SIG-M5 treated with dmso at 0.1 percent for 504 hours (cell line): ENCODE measurements around the gene SLC2A5.

Source experiments
- DNase-seq: peaks from one replicate; lab custom pipeline; 2025; ENCODE audit not compliant: unreplicated experiment; lab: John Stamatoyannopoulos, UW

SLC2A5 gene

GRCh38 chr1:9065213-9065751 lies 4.2 kb downstream of the SLC2A5 start:
- DNase-seq = no peak

GRCh38 chr1:9062846-9063245 lies 6.6 kb downstream of the SLC2A5 start:
- no peak for DNase-seq

- DNase-seq = no peak
Measured at GRCh38 chr1:9062021-9062471, 7.4 kb downstream of the SLC2A5 start.

GRCh38 chr1:9061252-9061960 lies 8.0 kb downstream of the SLC2A5 start:
- DNase-seq = no peak

- no peak for DNase-seq
Measured at GRCh38 chr1:9059891-9060744, 9.3 kb downstream of the SLC2A5 start.

GRCh38 chr1:9058465-9058864 lies 11.0 kb downstream of the SLC2A5 start:
- no peak for DNase-seq

GRCh38 chr1:9057851-9058250 lies 11.6 kb downstream of the SLC2A5 start:
- DNase-seq = no peak

- no peak for DNase-seq
Measured at GRCh38 chr1:9052272-9053049, 17.0 kb downstream of the SLC2A5 start.

- DNase-seq = no peak
Measured at GRCh38 chr1:9051379-9051778, 18.1 kb downstream of the SLC2A5 start.

GRCh38 chr1:9050803-9051202 lies 18.6 kb downstream of the SLC2A5 start:
- DNase-seq = no peak

GRCh38 chr1:9048551-9048950 lies 20.9 kb downstream of the SLC2A5 start:
- DNase-seq = no peak

- no peak for DNase-seq
Measured at GRCh38 chr1:9047019-9047418, 22.4 kb downstream of the SLC2A5 start.

- no peak for DNase-seq
Measured at GRCh38 chr1:9045861-9046510, 23.4 kb downstream of the SLC2A5 start.

GRCh38 chr1:9044236-9044635 lies 25.2 kb downstream of the SLC2A5 start:
- no peak for DNase-seq

- DNase-seq = no peak
Measured at GRCh38 chr1:9042272-9042671, 27.2 kb downstream of the SLC2A5 start.

GRCh38 chr1:9041116-9041779 lies 28.2 kb downstream of the SLC2A5 start:
- DNase-seq = no peak

- DNase-seq = no peak
Measured at GRCh38 chr1:9040659-9041030, 28.8 kb downstream of the SLC2A5 start.

- DNase-seq = no peak
Measured at GRCh38 chr1:9039761-9040658, 29.4 kb downstream of the SLC2A5 start.
